Activated naive CD8-positive, alpha-beta T cell treated with anti-CD3 and anti-CD28 coated beads, Interleukin-2, amount 50 U/mL, for 24 hours (primary cell): ENCODE results near the gene PYROXD2.

Experiments used
- ATAC-seq: fragments of 150-1000 bp; cut with Tn5 transposase; one replicate; pipeline ENCODE4 v1.10.0; 2021
- DNase-seq: peaks from one replicate; pipeline ENCODE4 v3.0.0; 2021
- H3K27ac Mint-ChIP-seq: one replicate; pipeline ENCODE4 v1.8.0; 2021; ENCODE audit warnings: mild to moderate bottlenecking, mixed read lengths
- H3K27me3 Mint-ChIP-seq: one replicate; pipeline ENCODE4 v1.8.0; 2021; ENCODE audit warnings: mixed read lengths
- H3K36me3 Mint-ChIP-seq: one replicate; pipeline ENCODE4 v1.8.0; 2021; ENCODE audit warnings: low read depth, mixed read lengths
- H3K4me1 Mint-ChIP-seq: one replicate; pipeline ENCODE4 v1.8.0; 2021; ENCODE audit warnings: mixed read lengths
- H3K4me3 Mint-ChIP-seq: one replicate; pipeline ENCODE4 v1.8.0; 2021; ENCODE audit warnings: mild to moderate bottlenecking, moderate library complexity, mixed read lengths
- H3K9me3 Mint-ChIP-seq: one replicate; pipeline ENCODE4 v1.8.0; 2021; ENCODE audit warnings: mixed read lengths

PYROXD2 gene

GRCh38 chr10:98377536-98377935 lies 37.4 kb downstream of the PYROXD2 start:
- no peak overlapping the region for H3K4me3 Mint-ChIP-seq
- no peak overlapping the region for H3K27ac Mint-ChIP-seq
- no peaks in the 10 kb centered on the region for H3K4me1 Mint-ChIP-seq
- H3K36me3 Mint-ChIP-seq = no peaks in the 10 kb centered on the region
- no peaks in the 10 kb centered on the region for H3K27me3 Mint-ChIP-seq
- DNase-seq = no peak
- peaks cover 4% of the 10 kb centered on the region for H3K9me3 Mint-ChIP-seq
- ATAC-seq = no peak

- Mint-ChIP-seq H3K36me3 (no peaks in the 10 kb centered on the region), H3K9me3 (peaks cover 4% of the 10 kb centered on the region), H3K4me3 (no peak overlapping the region), H3K27me3 (no peaks in the 10 kb centered on the region), H3K27ac (no peak overlapping the region), H3K4me1 (no peaks in the 10 kb centered on the region)
- DNase-seq (no peak), ATAC-seq (no peak)
Measured at GRCh38 chr10:98377001-98377400, 38.0 kb downstream of the PYROXD2 start.

- DNase-seq = no peak
- no peak overlapping the region for H3K4me3 Mint-ChIP-seq
- H3K9me3 Mint-ChIP-seq = peaks cover 4% of the 10 kb centered on the region
- no peaks in the 10 kb centered on the region for H3K36me3 Mint-ChIP-seq
- no peaks in the 10 kb centered on the region for H3K27me3 Mint-ChIP-seq
- no peak for ATAC-seq
- H3K27ac Mint-ChIP-seq = no peak overlapping the region
- no peaks in the 10 kb centered on the region for H3K4me1 Mint-ChIP-seq
Measured at GRCh38 chr10:98376485-98376884, 38.5 kb downstream of the PYROXD2 start.

- H3K27ac Mint-ChIP-seq = no peak overlapping the region
- H3K36me3 Mint-ChIP-seq = no peaks in the 10 kb centered on the region
- H3K4me1 Mint-ChIP-seq = no peaks in the 10 kb centered on the region
- ATAC-seq (no peak), DNase-seq (no peak)
- no peak overlapping the region for H3K4me3 Mint-ChIP-seq
- H3K9me3 Mint-ChIP-seq = peaks cover 4% of the 10 kb centered on the region
- H3K27me3 Mint-ChIP-seq = peaks cover 3% of the 10 kb centered on the region
Measured at GRCh38 chr10:98374217-98374985, 40.6 kb downstream of the PYROXD2 start.

- Mint-ChIP-seq H3K27ac (no peak overlapping the region), H3K36me3 (no peaks in the 10 kb centered on the region), H3K27me3 (peaks cover 3% of the 10 kb centered on the region), H3K4me1 (no peaks in the 10 kb centered on the region), H3K9me3 (peaks cover 4% of the 10 kb centered on the region), H3K4me3 (no peak overlapping the region)
- no peak for ATAC-seq
- DNase-seq = no peak
Measured at GRCh38 chr10:98373260-98374040, 41.5 kb downstream of the PYROXD2 start.

GRCh38 chr10:98370831-98371820 lies 43.9 kb downstream of the PYROXD2 start:
- Mint-ChIP-seq H3K27ac (no peak overlapping the region), H3K4me1 (no peaks in the 10 kb centered on the region), H3K4me3 (no peak overlapping the region), H3K36me3 (no peaks in the 10 kb centered on the region), H3K9me3 (no peaks in the 10 kb centered on the region), H3K27me3 (peaks cover 3% of the 10 kb centered on the region)
- DNase-seq (no peak), ATAC-seq (no peak)

- peaks cover 1% of the 10 kb centered on the region for H3K4me1 Mint-ChIP-seq
- H3K9me3 Mint-ChIP-seq = no peaks in the 10 kb centered on the region
- H3K4me3 Mint-ChIP-seq = no peak overlapping the region
- H3K27me3 Mint-ChIP-seq = peaks cover 3% of the 10 kb centered on the region
- DNase-seq = no peak
- no peak overlapping the region for H3K27ac Mint-ChIP-seq
- H3K36me3 Mint-ChIP-seq = no peaks in the 10 kb centered on the region
- ATAC-seq = no peak
Measured at GRCh38 chr10:98369801-98370200, 45.2 kb downstream of the PYROXD2 start.

- no peak for ATAC-seq
- H3K36me3 Mint-ChIP-seq = no peaks in the 10 kb centered on the region
- H3K27me3 Mint-ChIP-seq = peaks cover 3% of the 10 kb centered on the region
- no peak overlapping the region for H3K27ac Mint-ChIP-seq
- H3K9me3 Mint-ChIP-seq = no peaks in the 10 kb centered on the region
- H3K4me1 Mint-ChIP-seq = peaks cover 3% of the 10 kb centered on the region
- DNase-seq = no peak
- H3K4me3 Mint-ChIP-seq = no peak overlapping the region
Measured at GRCh38 chr10:98368644-98369043, 46.3 kb downstream of the PYROXD2 start.

- H3K4me3 Mint-ChIP-seq = no peak overlapping the region
- H3K27me3 Mint-ChIP-seq = peaks cover 3% of the 10 kb centered on the region
- no peak overlapping the region for H3K27ac Mint-ChIP-seq
- H3K4me1 Mint-ChIP-seq = peaks cover 3% of the 10 kb centered on the region
- ATAC-seq (no peak), DNase-seq (no peak)
- H3K9me3 Mint-ChIP-seq = no peaks in the 10 kb centered on the region
- no peaks in the 10 kb centered on the region for H3K36me3 Mint-ChIP-seq
Measured at GRCh38 chr10:98367604-98368451, 47.2 kb downstream of the PYROXD2 start.

GRCh38 chr10:98366062-98366530 lies 48.9 kb downstream of the PYROXD2 start:
- no peak for ATAC-seq
- Mint-ChIP-seq H3K27ac (no peak overlapping the region), H3K27me3 (peaks cover 3% of the 10 kb centered on the region), H3K4me1 (peaks cover 8% of the 10 kb centered on the region), H3K4me3 (no peak overlapping the region), H3K9me3 (no peaks in the 10 kb centered on the region), H3K36me3 (no peaks in the 10 kb centered on the region)
- no peak for DNase-seq

- H3K27me3 Mint-ChIP-seq = no peaks in the 10 kb centered on the region
- H3K4me3 Mint-ChIP-seq = no peak overlapping the region
- H3K9me3 Mint-ChIP-seq = no peaks in the 10 kb centered on the region
- peaks cover 11% of the 10 kb centered on the region for H3K4me1 Mint-ChIP-seq
- H3K27ac Mint-ChIP-seq = no peak overlapping the region
- no peak for ATAC-seq
- no peaks in the 10 kb centered on the region for H3K36me3 Mint-ChIP-seq
- no peak for DNase-seq
Measured at GRCh38 chr10:98365406-98366061, 49.4 kb downstream of the PYROXD2 start.

- Mint-ChIP-seq H3K9me3 (no peaks in the 10 kb centered on the region), H3K4me1 (peaks cover 11% of the 10 kb centered on the region), H3K27ac (no peak overlapping the region), H3K4me3 (no peak overlapping the region), H3K27me3 (no peaks in the 10 kb centered on the region), H3K36me3 (no peaks in the 10 kb centered on the region)
- ATAC-seq = no peak
- DNase-seq = no peak
Measured at GRCh38 chr10:98364432-98365102, 50.4 kb downstream of the PYROXD2 start.

GRCh38 chr10:98363220-98363619 lies 51.8 kb downstream of the PYROXD2 start:
- H3K4me1 Mint-ChIP-seq = peaks cover 11% of the 10 kb centered on the region
- H3K27ac Mint-ChIP-seq = no peak overlapping the region
- H3K4me3 Mint-ChIP-seq = no peak overlapping the region
- peaks cover 2% of the 10 kb centered on the region for H3K27me3 Mint-ChIP-seq
- no peak for DNase-seq
- H3K36me3 Mint-ChIP-seq = no peaks in the 10 kb centered on the region
- no peak for ATAC-seq
- no peaks in the 10 kb centered on the region for H3K9me3 Mint-ChIP-seq
